A673 (cell line): ENCODE measurements around the gene ZFYVE9.

Source experiments
- EZH2 ChIP-seq: fragments of 200-600 bp; sonication (generic); IDR thresholded peaks from 2 replicates; pipeline ENCODE4 v1.6.1; 2017; ENCODE audit warnings: borderline replicate concordance, low read depth, mild to moderate bottlenecking, mixed read lengths, antibody characterized with exemption, low read length; ENCODE audit not compliant: poor library complexity, severe bottlenecking
- TF ChIP-seq, protein P1 (sequence below): fragments of 300-800, 200-600 bp; sonication (generic); conservative IDR thresholded peaks from 2 replicates; pipeline ENCODE4 v1.5.1; 2017; ENCODE audit warnings: low read depth, mild to moderate bottlenecking, antibody characterized with exemption, low read length, moderate library complexity, mixed read lengths

DNA sequence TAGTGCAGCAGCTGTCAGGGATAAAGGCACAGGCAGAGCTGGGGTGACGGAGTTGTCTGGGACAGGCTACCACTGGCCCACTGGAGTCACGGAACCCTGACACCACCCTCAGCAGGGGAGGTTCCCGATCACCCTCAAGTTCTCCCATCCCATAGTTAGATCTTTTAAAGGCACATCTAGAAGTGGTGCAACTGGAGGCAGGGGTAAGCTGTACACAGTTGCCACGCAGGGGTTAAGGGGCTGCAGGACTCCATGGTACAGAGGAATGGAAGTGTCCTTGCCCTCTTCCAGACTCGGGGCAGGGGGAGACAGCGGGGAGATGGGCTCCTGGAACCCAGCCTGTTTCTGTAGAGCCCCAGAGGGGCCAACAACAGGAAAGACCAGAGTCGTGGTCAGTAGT lies 210.8 kb downstream of the ZFYVE9 start:
- TF ChIP-seq, protein P1, sequence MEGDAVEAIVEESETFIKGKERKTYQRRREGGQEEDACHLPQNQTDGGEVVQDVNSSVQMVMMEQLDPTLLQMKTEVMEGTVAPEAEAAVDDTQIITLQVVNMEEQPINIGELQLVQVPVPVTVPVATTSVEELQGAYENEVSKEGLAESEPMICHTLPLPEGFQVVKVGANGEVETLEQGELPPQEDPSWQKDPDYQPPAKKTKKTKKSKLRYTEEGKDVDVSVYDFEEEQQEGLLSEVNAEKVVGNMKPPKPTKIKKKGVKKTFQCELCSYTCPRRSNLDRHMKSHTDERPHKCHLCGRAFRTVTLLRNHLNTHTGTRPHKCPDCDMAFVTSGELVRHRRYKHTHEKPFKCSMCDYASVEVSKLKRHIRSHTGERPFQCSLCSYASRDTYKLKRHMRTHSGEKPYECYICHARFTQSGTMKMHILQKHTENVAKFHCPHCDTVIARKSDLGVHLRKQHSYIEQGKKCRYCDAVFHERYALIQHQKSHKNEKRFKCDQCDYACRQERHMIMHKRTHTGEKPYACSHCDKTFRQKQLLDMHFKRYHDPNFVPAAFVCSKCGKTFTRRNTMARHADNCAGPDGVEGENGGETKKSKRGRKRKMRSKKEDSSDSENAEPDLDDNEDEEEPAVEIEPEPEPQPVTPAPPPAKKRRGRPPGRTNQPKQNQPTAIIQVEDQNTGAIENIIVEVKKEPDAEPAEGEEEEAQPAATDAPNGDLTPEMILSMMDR: no peak
- no peak for TF ChIP-seq EZH2
